HG02588 (cell line): ENCODE data around the gene RING1.
"Not testable (repeated sequence)": the region's sequence is repeated elsewhere in the genome, so short reads cannot be mapped to it uniquely, and the experiment has no call there.

Experiments used
- ATAC-seq: cut with Tn5 transposase; IDR thresholded peaks from one replicate; pipeline ENCODE4 v1.9.1; 2021; ENCODE audit warnings: mild to moderate bottlenecking, moderate library complexity; ENCODE audit not compliant: unreplicated experiment

The RING1 gene

DNA sequence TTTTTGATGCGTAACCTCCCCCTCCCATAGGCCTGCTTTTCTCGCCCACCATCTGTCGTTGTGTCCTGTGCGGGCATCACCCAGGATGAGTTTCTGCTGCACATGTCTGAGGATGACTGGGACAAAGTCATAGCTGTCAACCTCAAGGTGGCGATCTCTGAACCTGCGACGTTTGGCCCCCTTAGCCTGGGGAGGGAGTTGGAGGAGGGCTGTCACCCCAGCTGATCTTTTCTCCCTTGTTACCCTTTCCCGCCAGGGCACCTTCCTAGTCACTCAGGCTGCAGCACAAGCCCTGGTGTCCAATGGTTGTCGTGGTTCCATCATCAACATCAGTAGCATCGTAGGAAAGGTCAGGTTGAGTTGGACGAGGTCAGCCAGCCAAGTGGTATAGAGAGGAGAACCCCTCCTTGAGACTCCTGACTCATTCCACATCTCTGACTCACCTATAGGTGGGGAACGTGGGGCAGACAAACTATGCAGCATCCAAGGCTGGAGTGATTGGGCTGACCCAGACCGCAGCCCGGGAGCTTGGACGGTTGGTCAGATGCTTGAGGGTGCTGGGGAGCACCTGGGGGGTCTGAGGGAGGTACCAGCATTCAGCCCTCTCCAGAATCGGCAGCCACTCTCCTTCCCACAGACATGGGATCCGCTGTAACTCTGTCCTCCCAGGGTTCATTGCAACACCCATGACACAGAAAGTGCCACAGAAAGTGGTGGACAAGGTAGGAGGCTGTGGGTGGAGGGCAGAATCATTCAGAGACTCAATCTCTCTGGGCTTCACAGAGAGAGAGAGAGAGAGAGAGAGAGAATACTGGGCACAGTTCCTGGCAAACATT lies 2.9 kb upstream of the RING1 start:
- ATAC-seq = no peak

DNA sequence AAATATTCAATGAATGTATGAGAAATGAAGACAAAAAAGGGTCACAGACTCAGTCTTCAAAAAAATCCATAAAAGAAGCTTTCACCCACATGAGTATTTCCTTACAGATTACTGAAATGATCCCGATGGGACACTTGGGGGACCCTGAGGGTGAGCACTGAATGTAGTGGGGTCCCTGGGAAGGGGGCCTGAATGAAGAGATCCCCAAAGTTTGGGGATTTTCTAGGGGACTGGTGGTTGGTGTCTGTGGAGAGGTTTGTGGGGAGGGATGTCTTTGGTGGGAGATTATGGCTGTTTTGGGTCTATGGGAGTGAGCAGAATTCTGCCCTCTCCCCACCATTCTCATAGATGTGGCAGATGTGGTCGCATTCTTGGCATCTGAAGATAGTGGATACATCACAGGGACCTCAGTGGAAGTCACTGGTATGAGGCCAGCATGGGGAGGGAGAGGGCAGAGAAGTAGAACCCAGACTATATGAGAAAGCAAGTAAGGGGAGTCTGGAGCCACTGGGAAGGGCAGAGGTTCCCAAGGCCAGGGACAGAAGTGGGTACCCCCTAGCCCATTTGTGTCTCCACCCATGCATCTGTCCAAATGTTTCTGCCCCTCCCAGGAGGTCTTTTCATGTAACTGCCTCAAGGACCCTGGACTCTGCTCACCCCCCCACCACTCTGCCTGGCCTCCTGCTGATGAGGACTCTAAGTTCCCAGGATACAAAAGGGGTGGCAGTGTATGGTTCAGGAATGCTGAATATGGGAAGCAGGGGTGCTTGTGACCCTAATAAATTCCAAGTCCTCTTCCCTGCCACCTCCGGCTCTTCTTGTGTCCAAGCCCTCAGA lies 2.1 kb upstream of the RING1 start:
- no peak for ATAC-seq

DNA sequence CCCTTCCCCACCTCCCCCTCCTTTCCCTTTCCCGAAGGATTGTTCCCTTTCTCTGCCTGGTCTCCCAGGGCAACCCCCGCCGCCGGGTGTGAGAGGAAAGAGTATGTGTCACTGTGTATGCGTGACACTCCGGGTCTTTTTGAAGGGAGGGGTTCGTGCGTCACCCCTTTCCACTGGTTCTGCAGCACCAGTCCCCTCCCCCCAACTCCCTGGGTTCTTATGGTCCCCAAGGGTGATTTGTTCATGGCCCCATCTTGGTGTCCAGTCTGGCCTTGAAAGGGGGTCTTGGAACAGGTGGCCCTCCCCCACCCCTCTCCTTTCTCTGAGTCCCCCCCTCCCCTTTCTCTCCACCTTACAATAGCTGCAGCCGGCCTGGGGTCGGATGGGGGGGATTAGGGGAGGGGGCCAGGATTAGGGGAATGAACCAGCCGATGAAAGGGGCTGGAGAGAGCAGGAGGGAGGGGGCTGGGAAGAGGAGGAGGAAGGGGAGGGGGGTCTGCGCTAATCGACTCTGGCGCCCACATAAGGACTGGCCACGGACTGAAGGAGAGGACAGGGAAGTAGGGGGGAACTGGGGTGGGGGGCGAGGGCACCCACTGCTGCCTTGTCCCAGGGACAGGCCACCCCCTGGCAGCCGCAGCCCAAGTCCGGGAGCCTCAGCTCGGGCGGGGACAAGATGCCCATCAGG lies 1.3 kb upstream of the RING1 start:
- no peak for ATAC-seq

DNA sequence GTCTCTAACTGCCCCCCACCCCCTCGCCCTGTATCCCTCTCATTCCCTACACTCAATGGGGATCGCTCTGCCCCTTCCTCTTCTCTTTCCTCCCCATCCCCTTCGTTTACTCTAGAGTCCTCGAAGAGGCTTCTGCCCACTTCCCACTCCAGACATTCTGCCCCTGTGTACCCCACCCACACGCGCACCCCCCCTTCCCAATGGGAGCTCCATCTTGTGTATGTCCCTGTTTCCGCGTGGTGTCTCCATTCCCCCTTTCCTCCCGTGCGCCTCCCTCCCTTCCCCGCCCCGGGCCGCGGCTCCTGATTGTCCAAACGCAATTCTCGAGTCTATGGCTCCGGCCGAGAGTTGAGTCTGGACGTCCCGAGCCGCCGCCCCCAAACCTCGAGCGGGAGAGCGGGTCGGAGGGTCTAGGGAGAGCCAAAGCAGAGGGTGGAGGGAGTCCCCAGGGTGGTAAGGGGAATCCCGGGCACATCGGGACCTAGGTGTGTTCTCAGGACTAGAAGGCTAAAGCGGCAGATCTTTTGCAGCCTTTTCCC lies 679 bp upstream of the RING1 start:
- no peak for ATAC-seq

DNA sequence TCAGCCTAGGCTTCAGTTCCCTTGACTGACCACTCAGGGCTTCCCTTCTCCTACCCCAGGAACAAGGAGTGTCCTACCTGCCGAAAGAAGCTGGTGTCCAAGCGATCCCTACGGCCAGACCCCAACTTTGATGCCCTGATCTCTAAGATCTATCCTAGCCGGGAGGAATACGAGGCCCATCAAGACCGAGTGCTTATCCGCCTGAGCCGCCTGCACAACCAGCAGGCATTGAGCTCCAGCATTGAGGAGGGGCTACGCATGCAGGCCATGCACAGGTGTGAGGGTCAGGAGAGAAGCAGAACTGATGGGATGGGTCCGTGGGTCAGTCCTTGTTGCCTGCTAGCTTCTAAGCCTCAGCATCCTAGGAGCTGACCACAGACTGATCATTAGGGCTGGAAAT lies 1.6 kb downstream of the RING1 start:
- ATAC-seq = no peak

DNA sequence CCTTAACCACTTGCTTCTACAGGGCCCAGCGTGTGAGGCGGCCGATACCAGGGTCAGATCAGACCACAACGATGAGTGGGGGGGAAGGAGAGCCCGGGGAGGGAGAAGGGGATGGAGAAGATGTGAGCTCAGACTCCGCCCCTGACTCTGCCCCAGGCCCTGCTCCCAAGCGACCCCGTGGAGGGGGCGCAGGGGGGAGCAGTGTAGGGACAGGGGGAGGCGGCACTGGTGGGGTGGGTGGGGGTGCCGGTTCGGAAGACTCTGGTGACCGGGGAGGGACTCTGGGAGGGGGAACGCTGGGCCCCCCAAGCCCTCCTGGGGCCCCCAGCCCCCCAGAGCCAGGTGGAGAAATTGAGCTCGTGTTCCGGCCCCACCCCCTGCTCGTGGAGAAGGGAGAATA lies 2.8 kb downstream of the RING1 start:
- ATAC-seq = no peak

DNA sequence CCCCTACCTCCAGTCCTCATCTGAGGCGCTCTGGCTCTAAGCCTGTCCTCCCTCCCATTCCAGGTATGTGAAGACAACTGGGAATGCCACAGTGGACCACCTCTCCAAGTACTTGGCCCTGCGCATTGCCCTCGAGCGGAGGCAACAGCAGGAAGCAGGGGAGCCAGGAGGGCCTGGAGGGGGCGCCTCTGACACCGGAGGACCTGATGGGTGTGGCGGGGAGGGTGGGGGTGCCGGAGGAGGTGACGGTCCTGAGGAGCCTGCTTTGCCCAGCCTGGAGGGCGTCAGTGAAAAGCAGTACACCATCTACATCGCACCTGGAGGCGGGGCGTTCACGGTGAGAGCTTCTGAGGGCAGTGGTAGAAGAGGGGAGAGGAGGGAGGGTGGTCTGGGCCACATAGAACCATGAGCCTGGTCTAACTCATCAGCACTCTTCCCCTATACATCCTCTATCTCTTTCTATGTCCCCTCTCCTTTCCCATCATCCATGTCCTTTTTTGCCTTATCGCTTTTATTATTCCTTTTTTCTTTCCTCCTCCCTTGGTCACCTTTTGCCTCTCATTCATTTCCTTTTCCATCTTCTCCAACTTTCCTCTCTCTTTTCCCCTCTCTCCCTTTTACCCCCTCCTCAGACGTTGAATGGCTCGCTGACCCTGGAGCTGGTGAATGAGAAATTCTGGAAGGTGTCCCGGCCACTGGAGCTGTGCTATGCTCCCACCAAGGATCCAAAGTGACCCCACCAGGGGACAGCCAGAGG lies 3.5 kb downstream of the RING1 start:
- no peak for ATAC-seq

DNA sequence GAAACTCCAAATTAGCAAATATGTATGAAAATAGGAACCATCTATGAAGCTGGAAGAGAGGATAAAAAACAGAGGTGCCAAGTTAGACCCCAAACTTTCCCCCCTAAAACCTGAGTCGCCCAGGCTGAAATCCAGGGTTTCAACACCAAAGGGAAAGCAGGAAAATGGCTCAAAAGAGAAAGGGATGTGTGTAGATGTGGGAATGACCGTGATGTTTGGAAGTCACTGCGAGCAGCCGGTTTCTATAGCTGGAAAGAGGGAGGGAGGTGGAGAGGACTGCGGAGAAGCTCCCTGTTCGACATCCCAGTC lies 4.5 kb downstream of the RING1 start:
- ATAC-seq = no peak

DNA sequence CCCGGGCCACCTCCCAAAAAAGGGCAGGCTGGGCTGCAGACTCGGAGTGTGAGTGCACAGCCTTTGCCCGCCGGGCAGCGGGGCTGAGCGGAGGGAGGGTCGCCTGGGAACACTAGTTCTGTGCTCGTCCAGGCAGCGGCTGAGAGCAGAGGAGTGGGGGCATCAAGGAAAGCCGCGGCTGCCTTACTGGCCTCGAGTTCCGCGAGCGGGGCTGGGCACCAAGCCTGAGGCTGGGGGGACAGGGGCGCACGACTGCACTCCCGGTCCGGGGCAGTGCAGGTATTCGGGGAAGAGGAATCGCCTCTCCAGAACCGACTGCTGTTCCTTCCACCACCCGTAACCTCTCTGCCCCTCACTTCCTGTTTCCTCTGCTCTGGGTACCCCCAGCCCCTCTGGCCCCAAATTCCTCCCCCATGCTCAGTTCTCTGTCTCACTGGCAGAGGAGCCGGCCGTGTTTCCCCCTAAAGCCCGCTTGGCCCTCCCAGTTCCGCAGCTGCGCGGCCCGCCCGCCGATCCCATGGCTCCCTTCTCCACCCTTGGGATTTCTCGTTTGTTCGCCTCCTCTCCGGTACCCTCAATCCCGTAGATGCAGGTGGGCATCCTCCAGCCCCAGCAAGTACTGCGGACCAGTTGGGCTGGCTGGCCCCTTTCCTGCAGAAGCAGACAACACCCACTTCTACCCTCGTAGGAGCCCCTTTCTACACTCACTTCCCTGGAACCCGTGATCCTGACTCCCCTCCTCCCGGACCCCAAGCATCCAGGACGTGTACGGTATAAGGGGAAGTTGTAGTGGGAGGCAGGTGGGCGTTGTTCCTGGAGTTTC lies 5.1 kb downstream of the RING1 start:
- no peak for ATAC-seq

DNA sequence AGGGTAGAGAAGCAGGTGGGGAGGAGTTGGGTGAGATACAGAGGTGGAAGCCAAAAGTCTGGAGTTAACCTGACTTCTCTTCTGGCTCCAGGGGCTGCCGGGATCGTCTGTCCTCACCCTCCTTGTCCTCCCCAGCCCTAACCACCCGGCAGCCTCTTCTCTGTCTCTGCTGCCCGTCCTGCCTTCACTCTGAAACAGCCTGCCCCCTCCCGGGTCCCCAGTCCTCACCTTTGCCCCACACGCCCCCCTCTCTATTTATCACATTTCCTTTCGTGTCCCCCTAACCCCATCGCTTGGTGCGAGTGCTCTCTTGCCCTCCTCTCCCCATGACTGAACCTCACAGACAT lies 5.7 kb downstream of the RING1 start:
- no peak for ATAC-seq

DNA sequence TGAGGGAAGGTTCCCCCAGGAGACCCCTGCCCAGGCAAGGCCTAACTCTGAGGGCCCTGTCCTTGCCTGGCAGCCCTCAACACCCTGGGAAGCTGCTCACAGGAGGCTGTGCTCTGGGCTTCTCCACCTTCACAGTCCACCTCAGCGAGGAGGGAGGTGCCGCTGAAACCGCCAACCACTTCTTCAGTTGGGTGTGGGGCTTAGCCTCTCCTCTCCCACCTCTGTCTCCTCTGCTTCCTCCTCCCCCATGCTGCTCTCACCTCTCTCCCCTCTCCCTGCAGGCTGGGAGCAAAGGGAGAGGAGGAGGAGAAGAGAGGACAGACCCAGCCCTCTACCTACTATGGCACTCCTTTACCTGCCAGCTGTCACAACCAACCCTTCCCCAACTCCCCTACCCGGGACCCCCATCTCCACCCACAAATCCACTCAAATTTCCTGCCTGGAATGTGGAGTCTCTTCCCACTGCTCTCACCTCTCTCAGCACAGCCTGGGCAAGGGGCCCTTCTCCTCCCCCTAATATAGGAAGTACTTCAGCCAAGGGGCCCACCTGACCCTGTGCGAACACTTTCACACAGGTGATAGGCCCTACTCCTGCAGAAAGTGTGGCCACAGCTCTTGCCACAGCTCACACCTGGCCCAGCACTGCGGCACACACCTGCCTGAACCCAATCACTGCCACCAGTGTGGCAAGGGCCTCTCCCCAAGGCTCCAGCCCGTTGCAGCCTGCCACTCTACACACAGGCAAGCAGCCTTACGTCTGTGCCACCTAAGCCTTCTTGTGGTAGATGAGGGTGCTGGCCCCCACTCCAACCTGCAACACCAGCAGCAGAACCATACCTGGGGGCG lies 7.2 kb downstream of the RING1 start:
- ATAC-seq = no peak

DNA sequence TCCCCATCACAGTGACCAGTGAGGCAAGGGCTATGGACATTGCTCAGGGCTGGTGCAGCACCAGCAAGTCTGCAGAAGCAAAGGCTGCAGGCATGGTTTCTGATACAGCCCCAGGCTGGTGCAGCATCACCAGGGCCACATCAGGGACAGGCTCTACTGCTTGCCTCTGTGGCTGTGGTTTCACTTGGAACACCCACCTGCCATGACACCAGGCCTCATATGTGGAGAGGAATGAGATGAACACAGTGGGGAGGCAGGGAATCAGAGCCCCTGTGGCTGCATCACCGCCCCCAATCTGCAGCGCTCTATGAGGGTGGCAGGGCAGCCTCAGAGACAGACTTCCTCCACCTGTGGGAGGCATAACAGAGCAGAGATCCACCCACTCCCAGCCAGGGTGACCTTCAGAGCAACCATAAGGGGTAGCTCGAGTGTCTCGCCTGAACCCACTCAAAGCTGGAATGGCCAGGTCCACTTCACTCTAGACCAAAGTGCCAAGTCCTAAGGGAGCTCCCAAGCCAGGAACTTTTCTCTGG lies 7.9 kb downstream of the RING1 start:
- ATAC-seq = no peak

DNA sequence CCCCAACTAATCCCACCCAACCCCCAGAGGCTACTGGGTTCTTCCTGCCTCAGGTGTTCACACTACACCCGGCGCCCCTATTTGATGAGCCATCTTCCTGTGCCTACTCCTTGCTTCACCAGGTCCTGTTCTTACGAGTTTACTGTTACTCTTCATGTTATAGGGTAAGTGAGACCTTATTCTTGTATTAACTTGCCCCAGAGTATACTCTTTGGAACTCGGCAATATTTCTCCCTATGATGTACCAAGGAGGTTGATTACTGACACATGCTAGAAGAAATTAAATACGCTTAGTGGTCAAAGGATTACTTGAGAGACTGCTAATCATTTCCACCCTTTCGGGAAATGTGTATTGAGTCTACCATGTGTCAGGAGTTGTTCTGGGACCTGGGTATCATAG lies 8.9 kb downstream of the RING1 start:
- ATAC-seq = no peak

DNA sequence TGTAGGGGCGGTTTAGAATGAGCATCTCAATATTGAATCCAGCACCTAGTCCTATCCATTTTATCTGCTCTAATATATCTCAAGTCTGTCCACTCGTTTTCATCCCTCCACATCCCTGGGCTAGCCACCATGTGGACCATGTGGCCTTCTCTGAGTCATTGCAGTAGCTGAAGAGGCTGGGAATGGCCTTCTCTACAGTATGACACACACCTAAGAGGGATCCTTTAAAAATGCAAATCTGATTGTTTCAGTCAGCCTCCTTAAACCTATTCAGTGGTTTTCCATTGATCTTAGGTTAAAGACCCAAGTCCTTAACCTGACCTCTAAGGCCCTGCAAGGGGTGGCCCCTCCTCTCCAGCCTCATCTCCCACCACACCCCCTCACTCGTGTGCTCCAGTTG lies 9.4 kb downstream of the RING1 start:
- ATAC-seq = no peak

DNA sequence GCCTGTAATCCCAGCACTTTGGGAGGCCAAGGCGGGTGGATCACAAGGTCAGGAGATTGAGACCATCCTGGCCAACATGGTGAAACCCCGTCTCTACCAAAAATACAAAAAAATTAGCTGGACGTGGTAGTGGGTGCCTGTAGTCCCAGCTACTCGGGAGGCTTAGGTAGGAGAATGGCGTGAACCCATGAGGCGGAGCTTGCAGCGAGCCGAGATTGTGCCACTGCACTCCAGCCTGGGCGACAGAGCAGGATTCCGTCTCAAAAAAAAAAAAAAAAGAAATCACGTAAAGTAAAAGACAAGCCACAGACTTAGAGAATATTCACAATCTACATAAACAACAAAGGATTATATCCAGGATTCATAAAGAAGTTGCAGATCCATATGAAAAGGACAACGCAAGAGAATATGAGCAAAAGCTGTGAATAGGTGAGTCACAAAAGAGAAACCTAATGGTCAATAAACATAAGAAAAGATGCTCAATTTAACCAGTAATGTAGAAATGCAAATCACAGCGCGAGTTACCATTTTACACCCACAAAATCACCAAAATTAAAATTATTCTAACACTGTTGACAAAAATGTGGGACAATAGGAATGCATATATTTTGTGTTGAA lies 18.3 kb downstream of the RING1 start:
- not testable (repeated sequence) for ATAC-seq

DNA sequence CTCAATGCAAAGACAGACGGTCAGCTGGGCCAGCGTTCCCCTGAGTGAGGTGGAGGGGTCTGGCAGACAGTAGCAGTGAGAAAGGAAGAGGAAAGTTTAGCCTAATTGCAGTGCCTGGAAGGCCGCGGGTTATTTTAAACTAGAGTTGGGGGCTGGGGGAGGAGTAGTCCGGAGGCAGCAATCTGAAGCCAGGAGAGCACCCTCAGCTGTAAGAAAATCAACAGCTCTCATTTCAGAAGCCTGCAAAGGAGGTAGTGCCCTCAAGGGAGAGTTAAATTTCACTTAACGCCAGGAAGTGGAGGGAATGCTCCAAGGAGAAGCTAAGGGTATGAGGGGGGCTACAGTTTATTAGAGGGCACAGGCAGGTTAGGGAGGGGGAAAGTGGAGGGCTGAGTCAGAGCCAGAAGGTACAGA lies 26.9 kb downstream of the RING1 start:
- ATAC-seq = no peak

DNA sequence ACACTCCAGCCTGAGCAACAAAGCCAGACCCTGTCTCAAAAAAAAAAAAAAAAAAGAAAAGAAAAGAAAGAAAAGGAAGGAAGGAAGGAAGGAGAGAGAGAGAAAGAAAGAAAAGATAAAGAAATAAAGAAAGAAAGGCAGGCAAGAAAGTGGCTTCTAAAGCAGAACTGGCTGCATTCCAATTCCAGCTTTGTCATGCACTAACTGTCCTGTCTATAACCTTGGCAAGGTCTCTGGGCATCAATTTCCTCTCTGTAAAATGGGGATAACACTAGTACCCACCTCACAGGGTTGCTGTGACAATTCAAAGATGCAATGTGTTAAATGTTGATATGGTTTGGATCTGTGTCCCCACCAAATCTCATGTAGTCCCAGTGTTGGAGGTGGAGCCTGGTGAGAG lies 28.0 kb downstream of the RING1 start:
- ATAC-seq = no peak

DNA sequence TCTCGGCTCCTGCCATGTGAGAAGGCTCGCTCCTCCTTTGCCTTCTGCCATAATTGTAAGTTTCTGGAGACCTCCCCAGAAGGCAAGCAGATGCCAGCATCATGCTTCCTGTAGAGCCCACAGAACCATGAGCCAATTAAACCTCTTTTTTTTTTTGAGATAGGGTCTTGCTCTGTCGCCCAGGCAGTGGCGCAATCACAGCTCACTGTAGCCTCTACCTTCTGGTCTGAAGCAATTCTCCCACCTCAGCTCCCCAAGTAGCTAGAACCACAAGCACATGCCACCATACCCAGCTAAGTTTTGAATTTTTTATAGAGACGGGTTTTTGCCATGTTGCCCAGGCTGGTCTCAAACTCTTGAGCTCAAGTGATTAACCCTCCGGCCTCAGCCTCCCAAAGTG lies 28.6 kb downstream of the RING1 start:
- ATAC-seq = no peak

DNA sequence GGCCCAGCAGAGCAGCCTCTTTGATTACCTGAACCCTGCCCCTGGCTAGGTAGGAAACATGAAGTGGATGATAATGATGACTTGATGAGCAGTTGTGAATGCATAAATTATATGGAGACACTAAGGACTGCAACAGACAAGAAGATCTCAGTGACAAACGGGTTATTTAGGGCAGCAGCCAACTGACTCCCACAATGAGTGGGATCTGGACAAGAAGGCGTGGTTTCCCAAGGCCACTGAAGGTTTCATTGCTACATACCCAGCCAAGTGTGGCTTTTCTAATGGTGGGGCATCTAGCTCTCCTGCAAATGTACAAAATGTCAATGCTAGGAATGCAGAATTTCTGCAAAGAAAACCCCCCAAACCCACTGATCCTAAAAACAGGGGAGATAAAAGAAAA lies 29.4 kb downstream of the RING1 start:
- ATAC-seq = no peak
